Upper lobe of left lung (tissue), 4 donors: ENCODE data around the gene FAM180A.

Experiments
- EP300 ChIP-seq, 4 donors: sonication (generic); formaldehyde crosslinking; IDR thresholded peaks; one replicate each; pipeline ENCODE4 v1.5.1; 2017; ENCODE audit warnings: antibody characterized with exemption in 4 of 4, control low read depth in 2 of 4
- POLR2A ChIP-seq, 4 donors: fragments of 450-650 bp; IDR thresholded peaks; one replicate each; pipeline ENCODE4 v1.5.1; 2016 to 2017; ENCODE audit warnings: antibody characterized with exemption in 4 of 4, mild to moderate bottlenecking in 2 of 4
- POLR2AphosphoS5 ChIP-seq, 2 donors: sonication (generic); formaldehyde crosslinking; IDR thresholded peaks; one replicate each; pipeline ENCODE4 v1.5.1; 2017; ENCODE audit warnings: antibody characterized with exemption in 2 of 2
- TF ChIP-seq, protein P1 (sequence below), 6 experiments: fragments of 450-650 bp in 4 of 6; fragments of 200-600 bp in 2 of 6; sonication (generic) in 2 of 6; IDR thresholded peaks; one replicate each; pipeline ENCODE4 v1.5.1; 2016 to 2019; ENCODE audit warnings: antibody characterized with exemption in 6 of 6

GRCh38 chr7:135716677-135717238, 31.9 kb downstream of the FAM180A start:
- TF ChIP-seq, protein P1, sequence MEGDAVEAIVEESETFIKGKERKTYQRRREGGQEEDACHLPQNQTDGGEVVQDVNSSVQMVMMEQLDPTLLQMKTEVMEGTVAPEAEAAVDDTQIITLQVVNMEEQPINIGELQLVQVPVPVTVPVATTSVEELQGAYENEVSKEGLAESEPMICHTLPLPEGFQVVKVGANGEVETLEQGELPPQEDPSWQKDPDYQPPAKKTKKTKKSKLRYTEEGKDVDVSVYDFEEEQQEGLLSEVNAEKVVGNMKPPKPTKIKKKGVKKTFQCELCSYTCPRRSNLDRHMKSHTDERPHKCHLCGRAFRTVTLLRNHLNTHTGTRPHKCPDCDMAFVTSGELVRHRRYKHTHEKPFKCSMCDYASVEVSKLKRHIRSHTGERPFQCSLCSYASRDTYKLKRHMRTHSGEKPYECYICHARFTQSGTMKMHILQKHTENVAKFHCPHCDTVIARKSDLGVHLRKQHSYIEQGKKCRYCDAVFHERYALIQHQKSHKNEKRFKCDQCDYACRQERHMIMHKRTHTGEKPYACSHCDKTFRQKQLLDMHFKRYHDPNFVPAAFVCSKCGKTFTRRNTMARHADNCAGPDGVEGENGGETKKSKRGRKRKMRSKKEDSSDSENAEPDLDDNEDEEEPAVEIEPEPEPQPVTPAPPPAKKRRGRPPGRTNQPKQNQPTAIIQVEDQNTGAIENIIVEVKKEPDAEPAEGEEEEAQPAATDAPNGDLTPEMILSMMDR (IDR thresholded peaks at IDR 0.05), result no peak
- TF ChIP-seq POLR2A (IDR thresholded peaks at IDR 0.05) (no peak), EP300 (IDR thresholded peaks at IDR 0.05) (no peak), POLR2AphosphoS5 (IDR thresholded peaks at IDR 0.05) (no peak)
